CD8-positive, alpha-beta memory T cell (primary cell): Measurements from ENCODE around the gene SPIN2B. TPM values are rescaled to one million over a fixed set of nuclear protein-coding genes. Genes with fewer than 3 reads are reported as not detected.
A peak's percentile ranks its signal among the peaks of the same experiment; 100 is the strongest.
"Not testable (repeated sequence)": the region's sequence is repeated elsewhere in the genome, so short reads cannot be mapped to it uniquely, and the experiment has no call there.

Experiments used
- CTCF ChIA-PET: fragments of 350-600 bp; sonication (Branson Sonifier 250); formaldehyde crosslinking; loops from one replicate; lab custom pipeline; 2021; ENCODE audit warnings: antibody characterized with exemption; lab: Charles Lee
- POLR2A ChIA-PET: fragments of 350-600 bp; sonication (Branson Sonifier 250); formaldehyde crosslinking; loops from one replicate; lab custom pipeline; 2021; ENCODE audit warnings: antibody characterized with exemption; lab: Charles Lee
- DNase-seq, 5 donors: peaks; one replicate each; pipeline versions ENCODE4 v3.0.0 to v3.0.0-alpha.2; 2020 to 2022; ENCODE audit warnings: mixed read lengths in 1 of 5
- H3K27ac ChIP-seq: one replicate; pipeline ENCODE4 v1.7.0; 2013; ENCODE audit warnings: low read depth, mild to moderate bottlenecking, low read length, moderate library complexity
- H3K27me3 ChIP-seq: 2 replicates; pipeline ENCODE4 v1.7.0; 2013; ENCODE audit warnings: low read length, mild to moderate bottlenecking; ENCODE audit not compliant: insufficient read depth, poor library complexity, severe bottlenecking
- H3K36me3 ChIP-seq: 2 replicates; pipeline ENCODE4 v1.7.0; 2013; ENCODE audit warnings: mild to moderate bottlenecking, low read length, moderate library complexity; ENCODE audit not compliant: insufficient read depth
- H3K4me1 ChIP-seq: 2 replicates; pipeline ENCODE4 v1.7.0; 2013; ENCODE audit warnings: mild to moderate bottlenecking, low read length, moderate library complexity; ENCODE audit not compliant: insufficient read depth
- H3K4me3 ChIP-seq: 2 replicates; pipeline ENCODE4 v1.7.0; 2013; ENCODE audit warnings: mild to moderate bottlenecking, low read length
- H3K9me3 ChIP-seq: 2 replicates; pipeline ENCODE4 v1.7.0; 2013; ENCODE audit warnings: mild to moderate bottlenecking, low read length
- H3K27ac Mint-ChIP-seq, 8 donors: one replicate each; pipeline ENCODE4 v1.8.0; 2020 to 2021; ENCODE audit warnings: mixed read lengths in 8 of 8, mild to moderate bottlenecking in 6 of 8, inconsistent platforms in 3 of 8, moderate library complexity in 3 of 8
- H3K27me3 Mint-ChIP-seq, 2 donors: one replicate each; pipeline ENCODE4 v1.8.0; 2020 to 2021; ENCODE audit warnings: mixed read lengths in 2 of 2, mild to moderate bottlenecking in 1 of 2, moderate library complexity in 1 of 2
- H3K36me3 Mint-ChIP-seq, 3 donors: one replicate each; pipeline ENCODE4 v1.8.0; 2020 to 2021; ENCODE audit warnings: mixed read lengths in 3 of 3, inconsistent platforms in 1 of 3, mild to moderate bottlenecking in 1 of 3
- H3K4me1 Mint-ChIP-seq, 3 donors: one replicate each; pipeline ENCODE4 v1.8.0; 2020 to 2021; ENCODE audit warnings: mixed read lengths in 3 of 3, inconsistent platforms in 1 of 3, mild to moderate bottlenecking in 1 of 3
- H3K4me3 Mint-ChIP-seq, 7 donors: one replicate each; pipeline ENCODE4 v1.8.0; 2020 to 2021; ENCODE audit warnings: mixed read lengths in 7 of 7, mild to moderate bottlenecking in 6 of 7, moderate library complexity in 4 of 7, inconsistent platforms in 2 of 7
- H3K9me3 Mint-ChIP-seq, 5 donors: one replicate each; pipeline ENCODE4 v1.8.0; 2020 to 2022; ENCODE audit warnings: mixed read lengths in 5 of 5, mild to moderate bottlenecking in 3 of 5, moderate library complexity in 2 of 5, inconsistent platforms in 1 of 5
- polyA plus RNA-seq: library from polyadenylated mRNA; unstranded; fragments of 300-500 nt; fragmentation: Illumina TruSeq; gene quantifications from one replicate; pipeline ENCODE4 v1.2.3, GENCODE V29; 2021
- total RNA-seq, 2 experiments: library from RNA; stranded (reverse); gene quantifications; one replicate each; pipeline ENCODE4 v1.2.3, GENCODE V29; 2021

Gene SPIN2B
- total and polyA plus RNA-seq, 3 experiments from 2014 or later, result 7.8 to 20.5 (median 8.4) TPM

DNA sequence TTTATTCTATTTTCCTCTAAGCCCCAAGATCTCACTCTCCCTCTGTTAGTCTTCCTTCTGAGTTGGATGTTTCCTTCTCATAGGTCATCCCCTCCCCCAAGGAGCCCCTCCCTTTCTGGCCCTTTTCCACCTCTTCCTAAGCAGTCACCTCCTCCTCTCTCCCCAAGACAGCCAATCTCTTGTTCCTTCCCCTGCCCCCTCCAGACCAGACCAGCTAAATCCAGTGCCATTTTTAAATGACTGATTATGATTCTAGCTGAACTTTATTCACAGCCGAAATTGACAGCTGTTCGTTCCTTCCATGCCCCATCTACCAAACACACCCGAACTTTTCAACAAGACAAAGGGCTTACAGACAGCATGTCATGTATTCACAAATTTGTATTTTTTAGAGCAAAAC is 13.9 kb upstream of the SPIN2B start:
- Histone ChIP-seq H3K27ac (no peak overlapping the region), H3K4me3 (no peak overlapping the region), H3K36me3 (no peaks in the 10 kb centered on the region), H3K4me1 (no peaks in the 10 kb centered on the region), H3K27me3 (no peaks in the 10 kb centered on the region), H3K9me3 (no peaks in the 10 kb centered on the region)
- CTCF ChIA-PET, result no interaction called here
- no peak for DNase-seq
- POLR2A ChIA-PET, result no interaction called here
- Mint-ChIP-seq H3K27ac (peak overlapping the region in 1 of 8 donors; percentile 47), H3K9me3 (no peaks in the 10 kb centered on the region), H3K4me3 (no peak overlapping the region), H3K4me1 (no peaks in the 10 kb centered on the region), H3K36me3 (peaks cover 0 to 2% (median 0%) of the 10 kb centered on the region in 3 donors), H3K27me3 (peaks cover 0 to 7% of the 10 kb centered on the region in 2 donors)

GRCh38 chrX:57134702-57135101 is 13.4 kb upstream of the SPIN2B start:
- no peak overlapping the region for H3K4me3 Mint-ChIP-seq
- ChIA-PET POLR2A (no interaction called here), CTCF (no interaction called here)
- H3K27ac Mint-ChIP-seq, result no peak overlapping the region
- no peaks in the 10 kb centered on the region for H3K4me1 Mint-ChIP-seq
- H3K27me3 ChIP-seq, result no peaks in the 10 kb centered on the region
- no peak for DNase-seq
- H3K9me3 Mint-ChIP-seq, result no peaks in the 10 kb centered on the region
- H3K36me3 Mint-ChIP-seq, result peaks cover 0 to 2% (median 0%) of the 10 kb centered on the region in 3 donors
- H3K27ac ChIP-seq, result no peak overlapping the region
- H3K4me3 ChIP-seq, result no peak overlapping the region
- H3K9me3 ChIP-seq, result no peaks in the 10 kb centered on the region
- peaks cover 0 to 7% of the 10 kb centered on the region in 2 donors for H3K27me3 Mint-ChIP-seq
- H3K4me1 ChIP-seq, result no peaks in the 10 kb centered on the region
- no peaks in the 10 kb centered on the region for H3K36me3 ChIP-seq

- Histone ChIP-seq H3K27me3 (no peaks in the 10 kb centered on the region), H3K9me3 (no peaks in the 10 kb centered on the region), H3K4me3 (no peak overlapping the region), H3K27ac (no peak overlapping the region), H3K36me3 (no peaks in the 10 kb centered on the region), H3K4me1 (no peaks in the 10 kb centered on the region)
- H3K27me3 Mint-ChIP-seq, result peaks cover 0 to 5% of the 10 kb centered on the region in 2 donors
- CTCF ChIA-PET, result no interaction called here
- H3K4me3 Mint-ChIP-seq, result no peak overlapping the region
- no peak overlapping the region for H3K27ac Mint-ChIP-seq
- no peak for DNase-seq
- peaks cover 0 to 2% (median 0%) of the 10 kb centered on the region in 3 donors for H3K36me3 Mint-ChIP-seq
- POLR2A ChIA-PET, result no interaction called here
- H3K9me3 Mint-ChIP-seq, result no peaks in the 10 kb centered on the region
- H3K4me1 Mint-ChIP-seq, result no peaks in the 10 kb centered on the region
Measured at GRCh38 chrX:57133706-57134105, 12.4 kb upstream of the SPIN2B start.

- H3K9me3 ChIP-seq, CTCF ChIA-PET, H3K27me3 ChIP-seq, H3K4me3 Mint-ChIP-seq, H3K27me3 Mint-ChIP-seq, H3K4me3 ChIP-seq, H3K36me3 Mint-ChIP-seq, H3K27ac ChIP-seq, DNase-seq, H3K4me1 Mint-ChIP-seq, POLR2A ChIA-PET, H3K9me3 Mint-ChIP-seq, H3K36me3 ChIP-seq, H3K4me1 ChIP-seq, H3K27ac Mint-ChIP-seq: not testable (repeated sequence)
Measured at GRCh38 chrX:57133284-57133683, 11.9 kb upstream of the SPIN2B start.

GRCh38 chrX:57132046-57132445 is 10.7 kb upstream of the SPIN2B start:
- Mint-ChIP-seq H3K27me3 (peaks cover 0 to 3% of the 10 kb centered on the region in 2 donors), H3K36me3 (peaks cover 0 to 2% (median under 1%) of the 10 kb centered on the region in 3 donors), H3K4me1 (no peaks in the 10 kb centered on the region), H3K9me3 (no peaks in the 10 kb centered on the region), H3K4me3 (no peak overlapping the region), H3K27ac (no peak overlapping the region)
- Histone ChIP-seq H3K36me3 (no peaks in the 10 kb centered on the region), H3K4me3 (no peak overlapping the region), H3K4me1 (no peaks in the 10 kb centered on the region), H3K27ac (no peak overlapping the region), H3K27me3 (no peaks in the 10 kb centered on the region), H3K9me3 (no peaks in the 10 kb centered on the region)
- DNase-seq, result no peak
- CTCF ChIA-PET, result no interaction called here
- POLR2A ChIA-PET, result no interaction called here

DNA sequence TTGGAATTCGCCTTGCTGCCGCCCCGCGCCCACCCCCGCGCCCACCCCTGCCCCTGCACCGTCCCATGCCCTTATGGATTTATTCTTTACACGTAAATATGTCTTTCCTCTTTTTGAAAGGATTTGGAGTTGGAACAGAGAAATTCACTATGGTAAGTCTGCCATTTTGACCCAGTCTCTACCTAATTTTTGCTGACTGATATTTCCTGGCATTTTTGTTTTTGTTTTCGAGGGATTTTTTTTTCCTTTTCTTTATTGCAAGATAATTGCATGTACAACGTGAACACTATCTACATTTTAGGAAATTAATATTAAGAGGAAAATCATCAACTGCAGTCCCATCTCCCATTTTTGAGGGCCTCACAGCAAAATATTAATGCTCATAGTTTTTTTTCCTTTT is 468 bp upstream of the SPIN2B start:
- no peaks in the 10 kb centered on the region for H3K9me3 ChIP-seq
- DNase-seq, result no peak
- H3K4me3 ChIP-seq, result peak overlapping the region; percentile 51
- H3K4me3 Mint-ChIP-seq, result peak overlapping the region; percentile 90 to 97 (median 94)
- peaks cover 6 to 27% (median 13%) of the 10 kb centered on the region in 3 donors for H3K4me1 Mint-ChIP-seq
- no peaks in the 10 kb centered on the region for H3K4me1 ChIP-seq
- H3K27ac Mint-ChIP-seq, result peak overlapping the region; percentile 80 to 98 (median 92)
- peaks cover 0 to 7% of the 10 kb centered on the region in 2 donors for H3K27me3 Mint-ChIP-seq
- CTCF ChIA-PET, result interaction anchor here (1.1 kb wide), 1 partner anchor 165 kb away, joined by 3 read pairs; the partner anchor contains the start of gene FAAH2
- no peaks in the 10 kb centered on the region for H3K36me3 ChIP-seq
- POLR2A ChIA-PET, result no interaction called here
- peaks cover 0 to 2% (median 0%) of the 10 kb centered on the region in 5 donors for H3K9me3 Mint-ChIP-seq
- H3K27me3 ChIP-seq, result no peaks in the 10 kb centered on the region
- H3K27ac ChIP-seq, result no peak overlapping the region
- peaks cover 0 to 17% (median 0%) of the 10 kb centered on the region in 3 donors for H3K36me3 Mint-ChIP-seq

DNA sequence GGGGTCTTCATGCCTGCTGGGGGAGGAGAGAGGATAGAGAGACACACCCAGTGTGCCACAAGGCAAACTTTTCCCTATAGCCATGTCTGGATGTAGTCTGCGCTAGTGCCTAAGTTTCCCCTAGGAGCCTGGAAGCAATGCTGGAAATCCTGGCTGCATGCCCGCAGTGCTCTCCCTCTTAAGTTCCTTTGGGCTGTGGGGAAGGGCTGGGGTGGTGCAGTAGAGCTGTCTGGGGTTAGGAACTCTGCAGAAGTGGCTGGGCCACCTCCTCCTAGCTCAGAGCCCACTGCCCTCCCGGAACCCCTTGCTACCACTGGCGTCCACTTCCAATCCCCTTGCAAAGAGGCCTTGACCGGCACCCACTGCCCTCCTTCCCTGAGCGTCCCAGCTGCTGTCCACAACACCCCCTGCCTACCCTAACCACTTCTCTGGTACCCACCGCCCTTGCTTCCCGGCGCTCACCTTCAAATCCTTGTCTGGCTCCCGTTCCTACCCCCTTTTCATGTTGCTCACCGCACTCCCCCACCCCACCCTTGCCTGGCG is 658 bp downstream of the SPIN2B start:
- peak overlapping the region; percentile 80 to 98 (median 92) for H3K27ac Mint-ChIP-seq
- H3K27ac ChIP-seq, H3K9me3 Mint-ChIP-seq, H3K27me3 Mint-ChIP-seq, H3K36me3 ChIP-seq, H3K9me3 ChIP-seq, H3K27me3 ChIP-seq, DNase-seq, H3K4me1 ChIP-seq, POLR2A ChIA-PET: not testable (repeated sequence)
- H3K36me3 Mint-ChIP-seq, result peaks cover 0 to 20% (median 0%) of the 10 kb centered on the region in 3 donors
- peak overlapping the region; percentile 90 to 97 (median 94) for H3K4me3 Mint-ChIP-seq
- H3K4me3 ChIP-seq, result peak overlapping the region; percentile 51
- CTCF ChIA-PET, result interaction anchor here (1.1 kb wide), 1 partner anchor 166 kb away, joined by 3 read pairs; the partner anchor contains the start of gene FAAH2
- H3K4me1 Mint-ChIP-seq, result peaks cover 8 to 27% (median 13%) of the 10 kb centered on the region in 3 donors

DNA sequence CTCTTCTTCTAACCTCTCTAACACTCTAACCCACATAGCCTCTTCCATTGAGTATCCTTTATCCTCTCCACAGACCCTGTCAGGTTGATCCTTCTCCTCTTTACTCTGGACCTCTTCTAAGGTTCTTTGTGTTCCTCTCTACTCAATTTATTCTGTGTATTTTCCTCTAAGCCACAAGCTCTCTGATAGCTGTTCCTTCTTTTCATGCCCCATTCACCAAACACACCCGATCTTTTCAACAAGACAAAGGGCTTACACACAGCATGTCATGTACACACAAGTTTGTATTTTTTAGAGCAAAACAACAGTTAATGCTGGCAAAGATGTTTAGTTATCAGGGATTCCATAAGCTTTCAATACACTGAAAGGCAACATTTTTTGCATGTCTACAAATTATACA is 1.9 kb downstream of the SPIN2B start:
- peaks cover 0 to 23% (median 0%) of the 10 kb centered on the region in 3 donors for H3K36me3 Mint-ChIP-seq
- ChIA-PET CTCF (no interaction called here), POLR2A (no interaction called here)
- H3K36me3 ChIP-seq, result no peaks in the 10 kb centered on the region
- peak overlapping the region in 1 of 7 donors; percentile 20 for H3K4me3 Mint-ChIP-seq
- H3K9me3 Mint-ChIP-seq, result no peaks in the 10 kb centered on the region
- no peaks in the 10 kb centered on the region for H3K27me3 ChIP-seq
- peaks cover 0 to 6% of the 10 kb centered on the region in 2 donors for H3K27me3 Mint-ChIP-seq
- no peak overlapping the region for H3K27ac ChIP-seq
- peak overlapping the region in 6 of 8 donors; percentile 1 to 78 (median 19) for H3K27ac Mint-ChIP-seq
- H3K9me3 ChIP-seq, result no peaks in the 10 kb centered on the region
- no peak for DNase-seq
- no peaks in the 10 kb centered on the region for H3K4me1 ChIP-seq
- no peak overlapping the region for H3K4me3 ChIP-seq
- peaks cover 8 to 23% (median 13%) of the 10 kb centered on the region in 3 donors for H3K4me1 Mint-ChIP-seq
